H1 (cell line): ENCODE results near the gene ZNF423. TPM values are rescaled to one million over a fixed set of nuclear protein-coding genes. Genes with fewer than 3 reads are reported as not detected.

Source experiments
- BCL11A ChIP-seq, 2 experiments: IDR thresholded peaks; one replicate each; pipeline ENCODE4 v1.6.1; 2011; ENCODE audit warnings: low read depth in 2 of 2, low read length in 2 of 2, mild to moderate bottlenecking in 2 of 2
- CEBPB ChIP-seq: IDR thresholded peaks from 2 replicates; pipeline ENCODE4 v1.6.1; 2012; ENCODE audit warnings: low read depth, low read length
- HDAC6 ChIP-seq: IDR thresholded peaks from one replicate; pipeline ENCODE4 v1.7.1; 2012; ENCODE audit warnings: low read depth, mild to moderate bottlenecking, inconsistent platforms, low read length, moderate library complexity
- JUN ChIP-seq: IDR thresholded peaks from 2 replicates; pipeline ENCODE4 v1.6.1; 2011; ENCODE audit warnings: low read depth, mild to moderate bottlenecking, improper control_type of control experiment, low read length
- NANOG ChIP-seq: IDR thresholded peaks from 2 replicates; pipeline ENCODE4 v1.6.1; 2011; ENCODE audit warnings: low read length, low read depth, mild to moderate bottlenecking, inconsistent platforms; ENCODE audit not compliant: insufficient read depth, poor library complexity, severe bottlenecking
- POLR2A ChIP-seq, 2 experiments: IDR thresholded peaks; 1 replicate in 1 of 2; 2 replicates in 1 of 2; pipeline ENCODE4 v1.6.1; 2011; ENCODE audit warnings: low read depth in 2 of 2, low read length in 2 of 2, mild to moderate bottlenecking in 2 of 2; ENCODE audit errors: control extremely low read depth in 1 of 2
- POLR2AphosphoS5 ChIP-seq: IDR thresholded peaks from 2 replicates; pipeline ENCODE4 v1.6.1; 2011; ENCODE audit warnings: low read depth, low read length
- YY1 ChIP-seq: IDR thresholded peaks from 2 replicates; pipeline ENCODE4 v1.6.1; 2011; ENCODE audit warnings: low read depth, mild to moderate bottlenecking, low read length
- polyA plus RNA-seq, 7 experiments: library from polyadenylated mRNA; depleted of rRNA in 3 of 7; stranded (reverse) in 5 of 7; unstranded in 2 of 7; fragments of >200 nt in 5 of 7; fragments of 200-250 nt in 2 of 7; gene quantifications; 1 replicate in 5 of 7; 2 replicates in 1 of 7; 4 replicates in 1 of 7; pipeline versions ENCODE4 v1.2.1 to v1.2.3, GENCODE V29; 2011 to 2013; ENCODE audit warnings: missing spikeins in 2 of 7, mixed read lengths in 2 of 7
- total RNA-seq: library from RNA; stranded (reverse); fragmentation: NEBNext Ultra II Directional; extraction: Animal tissue kit (Norgen Biotek cat#: 25700); gene quantifications from 2 replicates; pipeline ENCODE4 v1.2.1, GENCODE V29; 2021

Gene ZNF423
- total and polyA plus RNA-seq, 2 of the 8 experiments (the other 6 are each of a cell fraction or from before 2014, with no cell fraction given), result 38.2 to 52.3 TPM

GRCh38 chr16:49483251-49483650, 372.7 kb downstream of the ZNF423 start (continued):
- no peak for TF ChIP-seq HDAC6
- no peak for TF ChIP-seq POLR2A (IDR thresholded peaks at IDR 0.05; ENCODE audit: control extremely low read depth in 1 of 2, low read depth in 2 of 2, low read length in 2 of 2)
- no peak for TF ChIP-seq JUN
- no peak for TF ChIP-seq POLR2AphosphoS5
- TF ChIP-seq BCL11A (IDR thresholded peaks at IDR 0.05; ENCODE audit: low read depth in 2 of 2, low read length in 2 of 2), result no peak
- no peak for TF ChIP-seq CEBPB
- no peak for TF ChIP-seq YY1
- TF ChIP-seq NANOG, result no peak
